Stromal cell of bone marrow (primary cell): Measurements from ENCODE around the gene MYO9A.
"Not testable (repeated sequence)": the region's sequence is repeated elsewhere in the genome, so short reads cannot be mapped to it uniquely, and the experiment has no call there.

ENCODE experiments used
- DNase-seq: peaks from one replicate; pipeline ENCODE4 v3.0.0-alpha.2; 2012; ENCODE audit warnings: low read depth

MYO9A gene

GRCh38 chr15:71945012-71945411, 172.9 kb downstream of the MYO9A start:
- DNase-seq: peak; percentile 17

- no peak for DNase-seq
Measured at GRCh38 chr15:71943806-71944205, 174.1 kb downstream of the MYO9A start.

- no peak for DNase-seq
Measured at GRCh38 chr15:71939981-71940588, 177.9 kb downstream of the MYO9A start.

GRCh38 chr15:71937650-71938311, 180.2 kb downstream of the MYO9A start:
- no peak for DNase-seq

GRCh38 chr15:71934446-71934845, 183.5 kb downstream of the MYO9A start:
- DNase-seq: no peak

- DNase-seq: no peak
Measured at GRCh38 chr15:71932689-71933088, 185.3 kb downstream of the MYO9A start.

GRCh38 chr15:71931261-71931660, 186.7 kb downstream of the MYO9A start:
- no peak for DNase-seq

- no peak for DNase-seq
Measured at GRCh38 chr15:71925145-71925544, 192.8 kb downstream of the MYO9A start.

- peak; percentile 6 for DNase-seq
Measured at GRCh38 chr15:71921191-71921590, 196.8 kb downstream of the MYO9A start.

GRCh38 chr15:71920573-71920972, 197.4 kb downstream of the MYO9A start:
- no peak for DNase-seq

GRCh38 chr15:71916834-71917233, 201.1 kb downstream of the MYO9A start:
- no peak for DNase-seq

GRCh38 chr15:71914092-71914491, 203.9 kb downstream of the MYO9A start:
- DNase-seq: no peak

GRCh38 chr15:71899674-71900073, 218.3 kb downstream of the MYO9A start:
- no peak for DNase-seq

- no peak for DNase-seq
Measured at GRCh38 chr15:71893691-71894090, 224.3 kb downstream of the MYO9A start.

GRCh38 chr15:71892335-71892734, 225.6 kb downstream of the MYO9A start:
- no peak for DNase-seq

GRCh38 chr15:71891026-71891425, 226.9 kb downstream of the MYO9A start:
- no peak for DNase-seq

- no peak for DNase-seq
Measured at GRCh38 chr15:71889947-71890346, 228.0 kb downstream of the MYO9A start.

- DNase-seq: no peak
Measured at GRCh38 chr15:71889385-71889784, 228.6 kb downstream of the MYO9A start.

- DNase-seq: no peak
Measured at GRCh38 chr15:71888797-71889196, 229.2 kb downstream of the MYO9A start.

- DNase-seq: no peak
Measured at GRCh38 chr15:71885390-71885789, 232.6 kb downstream of the MYO9A start.

- no peak for DNase-seq
Measured at GRCh38 chr15:71883447-71883846, 234.5 kb downstream of the MYO9A start.

GRCh38 chr15:71880276-71880675, 237.7 kb downstream of the MYO9A start:
- DNase-seq: no peak

GRCh38 chr15:71874245-71874644, 243.7 kb downstream of the MYO9A start:
- no peak for DNase-seq

GRCh38 chr15:71858232-71858631, 259.7 kb downstream of the MYO9A start:
- DNase-seq: not testable (repeated sequence)
